MM.1S (cell line): Measurements from ENCODE around the gene ATP11C.

Experiments used
- DNase-seq: peaks from one replicate; pipeline ENCODE4 v3.0.0-alpha.2; 2015
- H2AFZ ChIP-seq: fragments of 300-600 bp; sonication (generic); 2 replicates; pipeline ENCODE4 v1.6.0; 2016; ENCODE audit warnings: antibody characterized with exemption, low read length
- H3F3A ChIP-seq: fragments of 300-600 bp; sonication (generic); 2 replicates; pipeline ENCODE4 v1.6.1; 2016; ENCODE audit warnings: mild to moderate bottlenecking, antibody characterized with exemption, low read length, moderate library complexity, mixed read lengths; ENCODE audit not compliant: insufficient read depth
- H3K27ac ChIP-seq: fragments of 300-600 bp; sonication (generic); 2 replicates; pipeline ENCODE4 v1.5.1; 2016; ENCODE audit warnings: mild to moderate bottlenecking, low read length
- H3K27me3 ChIP-seq: fragments of 300-600 bp; sonication (generic); replicated peaks from 2 replicates; pipeline ENCODE4 v1.6.0; 2016; ENCODE audit warnings: low read length; ENCODE audit not compliant: insufficient read depth
- H3K36me3 ChIP-seq: fragments of 300-600 bp; sonication (generic); replicated peaks from 2 replicates; pipeline ENCODE4 v1.6.1; 2016; ENCODE audit warnings: mild to moderate bottlenecking, low read length, mixed read lengths; ENCODE audit not compliant: insufficient read depth
- H3K4me1 ChIP-seq: fragments of 300-600 bp; sonication (generic); 2 replicates; pipeline ENCODE4 v1.6.1; 2016; ENCODE audit warnings: low read length, mixed read lengths
- H3K4me2 ChIP-seq: fragments of 300-600 bp; sonication (generic); 2 replicates; pipeline ENCODE4 v1.6.0; 2016; ENCODE audit warnings: low read depth, low read length
- H3K4me3 ChIP-seq: fragments of 300-600 bp; sonication (generic); 2 replicates; pipeline ENCODE4 v1.5.1; 2016; ENCODE audit warnings: low read length, mixed read lengths
- H3K79me2 ChIP-seq: fragments of 300-600 bp; sonication (generic); 2 replicates; pipeline ENCODE4 v1.6.1; 2016; ENCODE audit warnings: mixed run types, low read length, mixed read lengths
- H3K9ac ChIP-seq: fragments of 300-600 bp; sonication (generic); 2 replicates; pipeline ENCODE4 v1.6.1; 2016; ENCODE audit warnings: low read length, mixed read lengths
- H3K9me2 ChIP-seq: fragments of 300-600 bp; sonication (generic); replicated peaks from 2 replicates; pipeline ENCODE4 v1.6.1; 2016; ENCODE audit warnings: mild to moderate bottlenecking, low read length, mixed read lengths; ENCODE audit not compliant: insufficient read depth
- H3K9me3 ChIP-seq: fragments of 300-600 bp; sonication (generic); replicated peaks from 2 replicates; pipeline ENCODE4 v1.6.1; 2016; ENCODE audit warnings: mild to moderate bottlenecking, low read length, mixed read lengths; ENCODE audit not compliant: insufficient read depth
- H4K20me1 ChIP-seq: fragments of 300-600 bp; sonication (generic); 2 replicates; pipeline ENCODE4 v1.6.1; 2016; ENCODE audit warnings: mild to moderate bottlenecking, low read length, moderate library complexity, mixed read lengths; ENCODE audit not compliant: insufficient read depth
- EZH2 ChIP-seq: fragments of 300-600 bp; sonication (generic); optimal IDR thresholded peaks from 2 replicates; pipeline ENCODE3; 2017; ENCODE audit warnings: low read depth, mild to moderate bottlenecking, antibody characterized with exemption, low read length, mixed read lengths
- EZH2phosphoT487 ChIP-seq: fragments of 300-600 bp; sonication (generic); IDR thresholded peaks from 2 replicates; pipeline ENCODE4 v1.6.1; 2018; ENCODE audit warnings: antibody characterized with exemption, low read length
- TF ChIP-seq, protein P1 (sequence below): fragments of 300-600 bp; sonication (generic); IDR thresholded peaks from 2 replicates; pipeline ENCODE4 v1.5.1; 2016; ENCODE audit warnings: antibody characterized with exemption, low read length, mixed read lengths

ATP11C gene

DNA sequence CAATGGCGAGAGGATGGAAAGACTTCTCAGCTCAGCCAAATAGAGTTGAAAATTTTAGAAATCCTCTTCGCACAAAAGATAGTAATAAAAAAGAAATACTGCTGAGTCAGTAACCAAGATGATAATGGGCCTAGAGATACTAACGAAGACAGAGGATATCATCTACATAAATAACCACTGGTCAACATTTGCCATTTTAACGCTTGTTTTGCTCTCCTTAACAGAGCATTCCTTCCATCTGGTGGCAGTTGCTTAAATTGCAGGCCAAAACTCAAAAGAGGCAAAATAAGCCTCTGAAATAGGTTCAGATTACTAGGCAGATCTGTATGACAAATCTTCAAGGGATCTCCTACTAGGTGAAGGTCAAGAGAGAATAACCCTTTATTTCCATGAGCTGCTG is 173.2 kb downstream of the ATP11C start:
- H3K4me2 ChIP-seq, result no peak overlapping the region
- no peaks in the 10 kb centered on the region for H3K36me3 ChIP-seq
- no peaks in the 10 kb centered on the region for H3F3A ChIP-seq
- no peaks in the 10 kb centered on the region for H3K79me2 ChIP-seq
- H4K20me1 ChIP-seq, result no peaks in the 10 kb centered on the region
- TF ChIP-seq, protein P1, sequence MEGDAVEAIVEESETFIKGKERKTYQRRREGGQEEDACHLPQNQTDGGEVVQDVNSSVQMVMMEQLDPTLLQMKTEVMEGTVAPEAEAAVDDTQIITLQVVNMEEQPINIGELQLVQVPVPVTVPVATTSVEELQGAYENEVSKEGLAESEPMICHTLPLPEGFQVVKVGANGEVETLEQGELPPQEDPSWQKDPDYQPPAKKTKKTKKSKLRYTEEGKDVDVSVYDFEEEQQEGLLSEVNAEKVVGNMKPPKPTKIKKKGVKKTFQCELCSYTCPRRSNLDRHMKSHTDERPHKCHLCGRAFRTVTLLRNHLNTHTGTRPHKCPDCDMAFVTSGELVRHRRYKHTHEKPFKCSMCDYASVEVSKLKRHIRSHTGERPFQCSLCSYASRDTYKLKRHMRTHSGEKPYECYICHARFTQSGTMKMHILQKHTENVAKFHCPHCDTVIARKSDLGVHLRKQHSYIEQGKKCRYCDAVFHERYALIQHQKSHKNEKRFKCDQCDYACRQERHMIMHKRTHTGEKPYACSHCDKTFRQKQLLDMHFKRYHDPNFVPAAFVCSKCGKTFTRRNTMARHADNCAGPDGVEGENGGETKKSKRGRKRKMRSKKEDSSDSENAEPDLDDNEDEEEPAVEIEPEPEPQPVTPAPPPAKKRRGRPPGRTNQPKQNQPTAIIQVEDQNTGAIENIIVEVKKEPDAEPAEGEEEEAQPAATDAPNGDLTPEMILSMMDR, result peak; percentile 52
- no peak for TF ChIP-seq EZH2phosphoT487
- no peak for TF ChIP-seq EZH2
- DNase-seq, result peak; percentile 46
- H3K9ac ChIP-seq, result no peak overlapping the region
- H3K4me3 ChIP-seq, result no peak overlapping the region
- no peaks in the 10 kb centered on the region for H3K9me3 ChIP-seq
- no peaks in the 10 kb centered on the region for H3K4me1 ChIP-seq
- H2AFZ ChIP-seq, result no peak overlapping the region
- H3K27me3 ChIP-seq, result no peaks in the 10 kb centered on the region
- no peaks in the 10 kb centered on the region for H3K9me2 ChIP-seq
- no peak overlapping the region for H3K27ac ChIP-seq

DNA sequence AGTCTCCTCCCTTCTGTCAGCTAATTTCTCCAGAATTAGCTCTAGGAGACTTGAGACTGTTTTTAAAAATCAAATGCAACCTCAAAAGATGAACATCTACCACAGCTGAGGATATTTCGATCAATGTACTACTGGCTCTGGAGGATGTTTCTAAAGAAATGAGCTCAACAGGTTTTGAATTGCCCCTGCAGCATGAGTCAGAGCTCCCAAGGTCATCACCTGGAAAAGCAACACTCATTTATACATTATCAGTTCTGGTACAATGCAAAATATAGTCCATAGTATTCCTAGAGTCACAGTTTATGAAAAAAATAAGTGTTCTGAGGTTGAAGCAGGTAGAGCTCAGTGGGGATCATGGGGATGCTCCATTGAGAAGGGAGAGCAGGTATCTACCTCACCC is 174.0 kb downstream of the ATP11C start:
- H3K79me2 ChIP-seq, result no peaks in the 10 kb centered on the region
- H3K9me3 ChIP-seq, result no peaks in the 10 kb centered on the region
- H3K4me2 ChIP-seq, result no peak overlapping the region
- no peak overlapping the region for H3K4me3 ChIP-seq
- H2AFZ ChIP-seq, result no peak overlapping the region
- no peaks in the 10 kb centered on the region for H4K20me1 ChIP-seq
- H3K36me3 ChIP-seq, result no peaks in the 10 kb centered on the region
- H3K9ac ChIP-seq, result no peak overlapping the region
- H3K27me3 ChIP-seq, result no peaks in the 10 kb centered on the region
- H3K9me2 ChIP-seq, result no peaks in the 10 kb centered on the region
- no peaks in the 10 kb centered on the region for H3K4me1 ChIP-seq
- H3K27ac ChIP-seq, result no peak overlapping the region
- TF ChIP-seq EZH2phosphoT487, result no peak
- TF ChIP-seq, protein P1, result no peak
- no peak for TF ChIP-seq EZH2
- no peaks in the 10 kb centered on the region for H3F3A ChIP-seq
- no peak for DNase-seq

DNA sequence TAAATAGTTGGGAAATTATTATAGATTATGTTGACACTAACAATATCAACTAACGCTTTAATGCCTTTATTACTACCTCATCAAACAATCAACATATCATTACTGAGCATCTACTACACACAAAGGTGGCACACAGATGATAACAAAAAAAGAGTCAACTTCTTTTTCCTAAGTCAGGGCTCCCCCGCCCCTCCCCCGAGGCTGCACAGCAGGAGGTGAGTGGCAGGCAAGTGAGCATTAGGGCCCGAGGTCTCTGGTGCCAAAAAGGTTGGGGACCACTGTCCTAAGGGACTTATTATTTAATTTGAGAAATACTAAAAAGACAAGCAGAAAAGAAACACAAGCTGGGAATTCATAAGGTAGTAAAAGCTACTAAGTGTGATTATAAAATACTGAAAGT is 174.6 kb downstream of the ATP11C start:
- Histone ChIP-seq H3F3A (no peaks in the 10 kb centered on the region), H3K27me3 (no peaks in the 10 kb centered on the region), H3K79me2 (no peaks in the 10 kb centered on the region), H3K4me3 (no peak overlapping the region), H3K9ac (no peak overlapping the region), H3K27ac (no peak overlapping the region), H3K9me2 (no peaks in the 10 kb centered on the region), H3K4me1 (no peaks in the 10 kb centered on the region), H2AFZ (no peak overlapping the region), H3K4me2 (no peak overlapping the region), H3K36me3 (no peaks in the 10 kb centered on the region), H4K20me1 (no peaks in the 10 kb centered on the region), H3K9me3 (no peaks in the 10 kb centered on the region)
- no peak for DNase-seq
- TF ChIP-seq EZH2phosphoT487 (no peak), EZH2 (no peak)
- TF ChIP-seq, protein P1, result no peak

DNA sequence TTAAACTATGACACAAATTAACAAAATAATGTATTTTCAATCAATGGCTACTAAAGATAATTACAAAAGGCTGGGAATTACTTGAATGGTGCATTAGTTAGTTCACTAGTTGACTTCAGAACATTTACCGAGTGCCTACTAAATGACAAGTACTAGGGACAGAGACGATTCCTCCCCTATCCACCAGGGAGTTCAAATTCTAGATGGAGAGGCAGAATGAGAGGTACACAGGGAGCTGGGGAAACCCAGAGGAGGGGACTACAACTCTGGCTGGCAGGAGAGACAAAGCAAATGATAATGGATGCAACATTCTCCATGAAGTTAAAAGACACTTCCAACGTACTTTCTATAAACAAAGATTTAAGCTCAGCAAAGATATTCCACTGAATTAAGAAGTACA is 181.8 kb downstream of the ATP11C start:
- Histone ChIP-seq H3K27ac (no peak overlapping the region), H3K36me3 (no peaks in the 10 kb centered on the region), H2AFZ (no peak overlapping the region), H3K4me2 (no peak overlapping the region), H3K9me3 (no peaks in the 10 kb centered on the region), H3K9me2 (no peaks in the 10 kb centered on the region), H4K20me1 (no peaks in the 10 kb centered on the region), H3K4me1 (no peaks in the 10 kb centered on the region), H3K27me3 (no peaks in the 10 kb centered on the region), H3K79me2 (no peaks in the 10 kb centered on the region), H3K9ac (no peak overlapping the region), H3K4me3 (no peak overlapping the region), H3F3A (no peaks in the 10 kb centered on the region)
- TF ChIP-seq, protein P1, result no peak
- TF ChIP-seq EZH2phosphoT487, result no peak
- TF ChIP-seq EZH2, result no peak
- no peak for DNase-seq
